ENCODE results near the gene PDE11A. TPM values are rescaled to one million over a fixed set of nuclear protein-coding genes. Genes with fewer than 3 reads are reported as not detected.

The PDE11A gene
- total RNA-seq, 4 donors from 2014 or later, result 0.11 to 1.2 (median 0.26) TPM

- no peak for DNase-seq (ENCODE audit: low spot score in 2 of 2)
- no peak for TF ChIP-seq CTCF (IDR thresholded peaks at IDR 0.05)
- no peak for TF ChIP-seq POLR2A (IDR thresholded peaks at IDR 0.05)
- intact Hi-C loops (cut with DNase I; ENCODE audit: low total_unique reads), result no loop called here
- no peak overlapping the region for H3K4me3 ChIP-seq (ENCODE audit: low read depth, poor library complexity, severe bottlenecking)
- WGBS, 2 donors, result 78 to 88% methylated on average over 3 of the region's 3 CpGs
These were observed 432.2 kb downstream of the PDE11A start for GRCh38 chr2:177640423-177640822.

- DNase-seq (ENCODE audit: low spot score in 2 of 2), result no peak
- intact Hi-C loops (cut with DNase I; ENCODE audit: low total_unique reads), result no loop called here
- WGBS, 2 donors, result 71 to 77% methylated on average over 2 of the region's 2 CpGs
- no peak for TF ChIP-seq CTCF (IDR thresholded peaks at IDR 0.05)
- no peak for TF ChIP-seq POLR2A (IDR thresholded peaks at IDR 0.05)
- H3K4me3 ChIP-seq (ENCODE audit: low read depth, poor library complexity, severe bottlenecking), result no peak overlapping the region
These were observed 433.2 kb downstream of the PDE11A start for GRCh38 chr2:177639262-177639914.

GRCh38 chr2:177638507-177638906, 434.1 kb downstream of the PDE11A start:
- no peak for DNase-seq (ENCODE audit: low spot score in 2 of 2)
- no peak for TF ChIP-seq CTCF (IDR thresholded peaks at IDR 0.05)
- TF ChIP-seq POLR2A (IDR thresholded peaks at IDR 0.05), result no peak
- 85 to 97% methylated on average over 1 of the region's 1 CpG for WGBS, 2 donors
- intact Hi-C loops (cut with DNase I; ENCODE audit: low total_unique reads), result no loop called here
- no peak overlapping the region for H3K4me3 ChIP-seq (ENCODE audit: low read depth, poor library complexity, severe bottlenecking)

- WGBS, 2 donors, result 68 to 73% methylated on average over 1 of the region's 1 CpG
- intact Hi-C loops (cut with DNase I; ENCODE audit: low total_unique reads), result no loop called here
- DNase-seq (ENCODE audit: low spot score in 2 of 2), result no peak
- no peak overlapping the region for H3K4me3 ChIP-seq (ENCODE audit: low read depth, poor library complexity, severe bottlenecking)
- TF ChIP-seq POLR2A (IDR thresholded peaks at IDR 0.05), result no peak
- TF ChIP-seq CTCF (IDR thresholded peaks at IDR 0.05), result no peak
These were observed 435.9 kb downstream of the PDE11A start for GRCh38 chr2:177636672-177637071.

GRCh38 chr2:177635696-177636095, 436.9 kb downstream of the PDE11A start:
- WGBS, 2 donors, result 0 to 47% methylated on average over 1 of the region's 1 CpG
- intact Hi-C loops (cut with DNase I; ENCODE audit: low total_unique reads), result no loop called here
- no peak overlapping the region for H3K4me3 ChIP-seq (ENCODE audit: low read depth, poor library complexity, severe bottlenecking)
- no peak for TF ChIP-seq CTCF (IDR thresholded peaks at IDR 0.05)
- DNase-seq (ENCODE audit: low spot score in 2 of 2), result no peak

- WGBS, 2 donors, result 6 to 8% methylated on average over 1 of the region's 1 CpG
- DNase-seq (ENCODE audit: low spot score in 2 of 2), result no peak
- no peak overlapping the region for H3K4me3 ChIP-seq (ENCODE audit: low read depth, poor library complexity, severe bottlenecking)
- TF ChIP-seq POLR2A (IDR thresholded peaks at IDR 0.05), result no peak
- no peak for TF ChIP-seq CTCF (IDR thresholded peaks at IDR 0.05)
- intact Hi-C loops (cut with DNase I; ENCODE audit: low total_unique reads), result no loop called here
These were observed 438.7 kb downstream of the PDE11A start for GRCh38 chr2:177633910-177634294.

Data from lower leg skin (tissue), 4 donors.